Measurements from ENCODE around the gene PAQR4.

The PAQR4 gene

DNA sequence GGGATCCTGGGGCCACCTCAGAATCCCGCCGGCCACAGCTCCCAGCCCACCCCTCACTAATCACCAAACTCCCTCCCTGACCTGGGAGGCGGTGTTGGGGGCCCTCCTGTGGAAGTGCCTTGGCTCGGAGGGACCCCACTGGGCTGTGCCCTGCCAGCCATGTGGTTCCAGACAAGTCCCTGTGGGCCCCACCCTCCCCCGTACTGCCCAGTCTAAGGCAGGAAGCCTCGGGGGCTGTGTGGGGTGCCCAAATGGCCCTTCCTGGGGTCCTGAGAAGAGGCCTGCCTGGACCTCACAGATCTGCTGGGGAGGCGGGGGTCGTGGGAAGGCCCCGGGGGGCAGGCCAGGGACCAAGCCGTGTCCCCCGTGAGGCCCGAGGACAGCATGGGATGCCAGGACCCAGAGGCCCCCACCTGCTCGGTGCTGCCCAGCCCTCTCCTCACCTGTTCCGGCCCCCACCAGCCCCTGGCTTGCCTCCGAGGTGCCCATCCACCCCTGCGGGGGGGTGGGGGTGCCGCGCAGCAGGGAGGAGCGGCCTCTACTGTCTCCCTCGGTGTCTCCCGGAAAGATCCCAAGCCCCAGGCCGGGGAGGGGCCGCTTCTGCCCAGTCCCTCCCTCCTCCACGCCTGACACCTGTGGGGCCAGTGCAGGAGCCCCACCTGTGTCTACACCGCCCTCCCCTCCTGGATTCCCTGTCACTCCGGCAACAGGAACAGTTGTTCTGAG is 14.3 kb upstream of the PAQR4 start:
- Histone ChIP-seq H3K4me3 (ENCODE audit: low read depth, low read length) (no peak overlapping the region), H3K27me3 (ENCODE audit: control insufficient read depth, insufficient read depth, low read length) (no peaks in the 10 kb centered on the region), H3K36me3 (ENCODE audit: control insufficient read depth, insufficient read depth, low read length) (no peaks in the 10 kb centered on the region), H3K27ac (no peak overlapping the region), H3K4me2 (ENCODE audit: low read length) (no peak overlapping the region), H3K9ac (no peak overlapping the region), H3K79me2 (no peaks in the 10 kb centered on the region), H3K9me3 (ENCODE audit: control insufficient read depth, low read length) (no peaks in the 10 kb centered on the region), H3K4me1 (peaks cover 3% of the 10 kb centered on the region), H2AFZ (no peak overlapping the region)
- no peak for TF ChIP-seq CTCF (IDR thresholded peaks at IDR 0.05)

DNA sequence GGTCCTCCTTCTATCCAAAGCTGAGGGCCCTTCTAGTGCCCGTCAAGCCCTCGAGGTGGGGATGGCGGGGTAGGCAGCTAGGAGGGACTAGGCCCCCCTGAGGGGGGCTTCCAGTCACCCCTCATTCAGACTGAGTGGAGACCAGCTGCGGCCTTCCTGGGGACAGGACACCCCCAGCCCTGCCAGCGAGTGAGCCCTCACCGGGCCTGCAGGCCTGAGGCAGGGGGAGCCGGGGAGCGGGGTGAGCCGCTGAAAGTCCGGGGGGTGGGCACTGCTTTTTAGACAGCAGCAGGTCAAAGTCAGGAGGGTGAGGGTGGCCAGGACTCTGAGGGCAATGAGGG is 13.7 kb upstream of the PAQR4 start:
- H2AFZ ChIP-seq = no peak overlapping the region
- no peak for TF ChIP-seq CTCF (IDR thresholded peaks at IDR 0.05)
- H3K4me2 ChIP-seq (ENCODE audit: low read length) = no peak overlapping the region
- H3K27ac ChIP-seq = no peak overlapping the region
- no peaks in the 10 kb centered on the region for H3K9me3 ChIP-seq (ENCODE audit: control insufficient read depth, low read length)
- no peaks in the 10 kb centered on the region for H3K36me3 ChIP-seq (ENCODE audit: control insufficient read depth, insufficient read depth, low read length)
- H3K9ac ChIP-seq = no peak overlapping the region
- no peaks in the 10 kb centered on the region for H3K27me3 ChIP-seq (ENCODE audit: control insufficient read depth, insufficient read depth, low read length)
- no peaks in the 10 kb centered on the region for H3K79me2 ChIP-seq
- no peak overlapping the region for H3K4me3 ChIP-seq (ENCODE audit: low read depth, low read length)
- peaks cover 3% of the 10 kb centered on the region for H3K4me1 ChIP-seq

DNA sequence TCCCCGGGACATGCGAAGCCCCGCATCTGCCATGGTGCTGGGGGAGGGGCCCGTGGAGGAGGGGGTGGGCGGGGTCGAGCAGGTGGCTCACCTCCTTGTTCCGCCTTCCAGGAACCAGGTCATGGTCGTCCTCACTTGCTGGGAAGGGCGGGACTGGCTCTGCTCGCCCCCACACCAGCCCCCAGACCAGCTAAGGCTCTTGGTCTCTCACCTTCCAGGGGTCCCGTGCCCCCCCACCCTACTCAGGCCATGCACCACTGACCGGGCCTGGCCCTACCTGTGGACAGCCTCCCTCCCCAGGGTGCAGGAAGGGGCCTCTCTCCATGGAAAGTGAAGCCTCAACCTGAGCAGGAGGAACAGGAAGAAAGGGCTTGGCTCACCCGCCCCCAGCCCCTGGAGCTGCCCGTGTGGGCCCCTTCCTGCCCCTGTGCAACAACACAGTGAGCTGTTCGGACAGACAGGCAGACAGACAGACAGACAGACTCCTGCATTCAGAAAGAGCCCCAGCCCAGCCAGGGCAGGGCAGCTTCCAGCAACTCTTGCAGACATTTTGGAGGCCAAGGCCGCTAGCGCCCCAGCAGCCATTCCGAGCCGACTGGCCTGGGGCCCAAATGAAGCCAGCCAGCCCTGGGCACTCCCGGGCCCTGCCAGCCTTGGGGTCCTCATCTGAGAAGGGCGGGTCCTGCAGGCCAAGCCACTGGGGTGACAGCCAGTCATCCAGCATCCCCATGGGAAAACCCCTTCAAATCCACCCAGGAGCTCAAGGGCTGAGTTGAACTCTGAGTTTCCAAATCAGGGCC is 13.2 kb upstream of the PAQR4 start:
- no peaks in the 10 kb centered on the region for H3K27me3 ChIP-seq (ENCODE audit: control insufficient read depth, insufficient read depth, low read length)
- no peaks in the 10 kb centered on the region for H3K79me2 ChIP-seq
- TF ChIP-seq CTCF (IDR thresholded peaks at IDR 0.05) = no peak
- H3K9ac ChIP-seq = no peak overlapping the region
- no peaks in the 10 kb centered on the region for H3K9me3 ChIP-seq (ENCODE audit: control insufficient read depth, low read length)
- no peak overlapping the region for H3K4me2 ChIP-seq (ENCODE audit: low read length)
- H3K36me3 ChIP-seq (ENCODE audit: control insufficient read depth, insufficient read depth, low read length) = no peaks in the 10 kb centered on the region
- H3K27ac ChIP-seq = no peak overlapping the region
- H3K4me1 ChIP-seq = no peaks in the 10 kb centered on the region
- no peak overlapping the region for H2AFZ ChIP-seq
- no peak overlapping the region for H3K4me3 ChIP-seq (ENCODE audit: low read depth, low read length)

DNA sequence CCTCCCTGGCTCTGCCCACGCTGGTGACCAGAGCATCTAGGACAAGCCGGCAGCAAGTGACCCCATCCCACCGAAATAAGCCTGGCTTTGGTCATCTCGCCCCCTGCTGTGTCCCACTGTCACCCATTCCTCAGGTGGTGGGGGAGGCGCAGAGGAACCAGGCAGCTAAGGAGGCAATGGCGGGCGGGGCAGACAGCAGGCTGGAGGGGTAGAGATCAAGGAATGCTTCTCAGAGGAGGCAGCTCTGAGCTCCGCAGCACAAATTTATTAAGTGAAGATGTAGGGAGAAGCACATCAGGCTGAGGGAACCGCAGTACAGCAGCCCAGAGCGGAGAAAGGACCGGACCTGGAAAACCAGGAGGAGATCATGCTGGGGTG is 12.6 kb upstream of the PAQR4 start:
- H3K27me3 ChIP-seq (ENCODE audit: control insufficient read depth, insufficient read depth, low read length) = no peaks in the 10 kb centered on the region
- no peak overlapping the region for H3K4me2 ChIP-seq (ENCODE audit: low read length)
- H2AFZ ChIP-seq = no peak overlapping the region
- no peaks in the 10 kb centered on the region for H3K9me3 ChIP-seq (ENCODE audit: control insufficient read depth, low read length)
- no peak overlapping the region for H3K27ac ChIP-seq
- H3K36me3 ChIP-seq (ENCODE audit: control insufficient read depth, insufficient read depth, low read length) = no peaks in the 10 kb centered on the region
- no peaks in the 10 kb centered on the region for H3K79me2 ChIP-seq
- no peaks in the 10 kb centered on the region for H3K4me1 ChIP-seq
- H3K4me3 ChIP-seq (ENCODE audit: low read depth, low read length) = no peak overlapping the region
- TF ChIP-seq CTCF (IDR thresholded peaks at IDR 0.05) = no peak
- no peak overlapping the region for H3K9ac ChIP-seq

All from parathyroid adenoma (tissue), 2 donors.